ENCODE data around the gene HOXB1. TPM values are rescaled to one million over a fixed set of nuclear protein-coding genes. Genes with fewer than 3 reads are reported as not detected.
A peak's percentile ranks its signal among the peaks of the same experiment; 100 is the strongest.
"Not testable (repeated sequence)": the region's sequence is repeated elsewhere in the genome, so short reads cannot be mapped to it uniquely, and the experiment has no call there.

HOXB1 gene
- polyA plus RNA-seq, 1 of the 3 experiments (the other 2 are of a cell fraction): not detected

GRCh38 chr17:48483004-48483403, 47.8 kb downstream of the HOXB1 start:
- no peaks in the 10 kb centered on the region for H3K9me2 ChIP-seq
- H3K79me2 ChIP-seq (ENCODE audit: insufficient read depth): no peaks in the 10 kb centered on the region
- H3K4me3 ChIP-seq (ENCODE audit: low read depth in 2 of 2, low read length in 1 of 2): peak overlapping the region in 1 of 2 experiments; percentile 40; a peak in 1 of 4 replicates
- WGBS (ENCODE audit: low lambda C conversion rate): 17% methylated on average over 6 of the region's 6 CpGs
- peak overlapping the region in 1 of 2 experiments; percentile 89; a peak in 2 of 4 replicates for H3K27ac ChIP-seq (ENCODE audit: low read depth in 2 of 2, low read length in 1 of 2)
- no peaks in the 10 kb centered on the region for H3K27me3 ChIP-seq (ENCODE audit: insufficient read depth)
- CTCF ChIA-PET: interaction anchor here (0.7 to 1.2 kb wide), 4 partner anchors 10 to 27 kb away, joined by 3 to 4 read pairs (median 3); no protein-coding TSS in a partner anchor
- peaks cover 56% of the 10 kb centered on the region for H3F3A ChIP-seq (replicated peaks; ENCODE audit: insufficient read depth)
- DNase-seq: no peak
- peaks cover 0 to 33% of the 10 kb centered on the region in 2 experiments; a peak in 2 of 4 replicates for H3K4me1 ChIP-seq (ENCODE audit: control insufficient read depth in 1 of 2, insufficient read depth in 2 of 2, low read depth in 1 of 2, low read length in 1 of 2)
- no peaks in the 10 kb centered on the region for H3K36me3 ChIP-seq (replicated peaks in 1 of 2; ENCODE audit: control insufficient read depth in 1 of 2, insufficient read depth in 2 of 2, low read length in 1 of 2)
- POLR2A ChIA-PET: no interaction called here
- H2AFZ ChIP-seq (ENCODE audit: low read depth): no peak overlapping the region; the same call in 1 of the 2 replicates
- H3K9ac ChIP-seq: peak overlapping the region; percentile 68; the same call in 1 of the 2 replicates
- H4K20me1 ChIP-seq (ENCODE audit: insufficient read depth): no peaks in the 10 kb centered on the region
- TF ChIP-seq GATA2 (CRISPR knock-in tag; IDR thresholded peaks at IDR 0.05) (no peak), USF1 (IDR thresholded peaks at IDR 0.05; ENCODE audit: borderline replicate concordance, low read depth) (peak; percentile 68; the same call in 1 of the 2 replicates), ZBTB33 (IDR thresholded peaks at IDR 0.05; ENCODE audit: borderline replicate concordance, low read depth) (no peak), YY1 (IDR thresholded peaks at IDR 0.05; ENCODE audit: low read depth) (0 out of 2 replicates have a peak, but pooled peaks have one; percentile 6), RXRA (IDR thresholded peaks at IDR 0.05; ENCODE audit: borderline replicate concordance, low read depth) (no peak), REST (IDR thresholded peaks at IDR 0.05; ENCODE audit: low read depth, low read length) (no peak), FOXM1 (IDR thresholded peaks at IDR 0.05; ENCODE audit: low read depth) (no peak), IRF3 (IDR thresholded peaks at IDR 0.05; ENCODE audit: low read depth, low read length) (no peak), TEAD4 (IDR thresholded peaks at IDR 0.05; ENCODE audit: borderline replicate concordance, insufficient read depth) (no peak), RAD21 (IDR thresholded peaks at IDR 0.05; ENCODE audit: low read length) (no peak), FOSL2 (IDR thresholded peaks at IDR 0.05; ENCODE audit: borderline replicate concordance, low read depth) (no peak; the same call in 1 of the 2 replicates), EP300 (IDR thresholded peaks at IDR 0.05; ENCODE audit: borderline replicate concordance in 1 of 2, low read depth in 1 of 2, low read length in 1 of 2) (no peak)
- peak overlapping the region; percentile 72 for H3K4me2 ChIP-seq
- no peaks in the 10 kb centered on the region for H3K9me3 ChIP-seq

GRCh38 chr17:48482301-48482700, 48.5 kb downstream of the HOXB1 start:
- H3K36me3 ChIP-seq (replicated peaks in 1 of 2; ENCODE audit: control insufficient read depth in 1 of 2, insufficient read depth in 2 of 2, low read length in 1 of 2); H3K4me2 ChIP-seq; H3K9me3 ChIP-seq; POLR2A ChIA-PET; H4K20me1 ChIP-seq (ENCODE audit: insufficient read depth); DNase-seq; H3K79me2 ChIP-seq (ENCODE audit: insufficient read depth); H3K9me2 ChIP-seq; H2AFZ ChIP-seq (ENCODE audit: low read depth); H3K27me3 ChIP-seq (ENCODE audit: insufficient read depth); H3K4me3 ChIP-seq (ENCODE audit: low read depth in 2 of 2, low read length in 1 of 2): not testable (repeated sequence)
- H3K4me1 ChIP-seq (ENCODE audit: control insufficient read depth in 1 of 2, insufficient read depth in 2 of 2, low read depth in 1 of 2, low read length in 1 of 2): peaks cover 0 to 32% of the 10 kb centered on the region in 2 experiments; a peak in 2 of 4 replicates
- CTCF ChIA-PET: interaction anchor here (0.6 to 1.7 kb wide), 2 partner anchors 137 to 146 kb away, joined by 3 to 4 read pairs; no protein-coding TSS in a partner anchor
- peaks cover 54% of the 10 kb centered on the region for H3F3A ChIP-seq (replicated peaks; ENCODE audit: insufficient read depth)
- H3K27ac ChIP-seq (ENCODE audit: low read depth in 2 of 2, low read length in 1 of 2): peak overlapping the region in 1 of 2 experiments; percentile 89; a peak in 2 of 4 replicates
- peak overlapping the region; percentile 68; the same call in 1 of the 2 replicates for H3K9ac ChIP-seq
- 44% methylated on average over 4 of the region's 4 CpGs for WGBS (ENCODE audit: low lambda C conversion rate)

All from SK-N-SH (cell line).